HepG2 (cell line): ENCODE data around the gene MICAL3. TPM values are rescaled to one million over a fixed set of nuclear protein-coding genes. Genes with fewer than 3 reads are reported as not detected.

Source experiments
- ARID2 ChIP-seq: sonication (generic); formaldehyde crosslinking; IDR thresholded peaks from 2 replicates; pipeline ENCODE4 v1.8.1; 2022; ENCODE audit warnings: mild to moderate bottlenecking, missing genetic modification reagents, borderline replicate concordance
- GABPA ChIP-seq, 2 experiments: IDR thresholded peaks; 2 replicates each; pipeline ENCODE4 v1.6.1; 2011 to 2016; ENCODE audit warnings: low read depth in 2 of 2, low read length in 1 of 2, missing biosample characterization in 1 of 2, missing genetic modification characterization in 1 of 2
- GATA4 ChIP-seq: sonication (generic); IDR thresholded peaks from 2 replicates; pipeline ENCODE4 v1.6.1; 2016; ENCODE audit warnings: antibody characterized with exemption, low read depth, borderline replicate concordance
- HCFC1 ChIP-seq: fragments of 150-350 bp; IDR thresholded peaks from 2 replicates; pipeline ENCODE4 v1.6.1; 2014; ENCODE audit warnings: low read depth, low read length
- KIAA2018 ChIP-seq: sonication (generic); formaldehyde crosslinking; IDR thresholded peaks from 2 replicates; pipeline ENCODE4 v1.5.0; 2020; ENCODE audit warnings: mild to moderate bottlenecking, missing genetic modification reagents, borderline replicate concordance
- MLLT10 ChIP-seq: sonication (generic); formaldehyde crosslinking; IDR thresholded peaks from 2 replicates; pipeline ENCODE4 v1.4.0; 2020; ENCODE audit warnings: missing genetic modification reagents
- NR3C1 ChIP-seq: sonication (generic); formaldehyde crosslinking; IDR thresholded peaks from 2 replicates; pipeline ENCODE4 v1.4.0; 2020; ENCODE audit warnings: missing genetic modification reagents
- PAWR ChIP-seq: sonication (generic); formaldehyde crosslinking; IDR thresholded peaks from 2 replicates; pipeline ENCODE4 v1.4.0; 2020; ENCODE audit warnings: missing genetic modification reagents, mild to moderate bottlenecking, borderline replicate concordance
- SPEN ChIP-seq: sonication (generic); formaldehyde crosslinking; IDR thresholded peaks from 2 replicates; pipeline ENCODE4 v1.5.1; 2020; ENCODE audit warnings: low read depth, mild to moderate bottlenecking, missing genetic modification reagents
- SRY ChIP-seq: sonication (generic); formaldehyde crosslinking; IDR thresholded peaks from 2 replicates; pipeline ENCODE4 v1.8.0; 2022; ENCODE audit warnings: mild to moderate bottlenecking, missing genetic modification reagents
- TFAP4 ChIP-seq: sonication (generic); IDR thresholded peaks from 2 replicates; pipeline ENCODE4 v1.6.1; 2016; ENCODE audit warnings: low read depth, borderline replicate concordance
- ZHX1 ChIP-seq: sonication (generic); formaldehyde crosslinking; IDR thresholded peaks from 2 replicates; pipeline ENCODE4 v1.8.1; 2022; ENCODE audit warnings: low read depth, mild to moderate bottlenecking, missing genetic modification reagents
- ZNF17 ChIP-seq: sonication (generic); formaldehyde crosslinking; IDR thresholded peaks from 2 replicates; pipeline ENCODE4 v1.5.0; 2020; ENCODE audit warnings: mild to moderate bottlenecking, missing genetic modification reagents
- ZNF180 ChIP-seq: sonication (generic); formaldehyde crosslinking; IDR thresholded peaks from 2 replicates; pipeline ENCODE4 v1.4.0; 2020; ENCODE audit warnings: low read depth, missing genetic modification reagents, borderline replicate concordance
- ZNF292 ChIP-seq: sonication (generic); formaldehyde crosslinking; IDR thresholded peaks from 2 replicates; pipeline ENCODE4 v1.8.1; 2022; ENCODE audit warnings: mild to moderate bottlenecking, low read depth, missing genetic modification reagents, borderline replicate concordance
- ZNF33B ChIP-seq: sonication (generic); formaldehyde crosslinking; IDR thresholded peaks from 2 replicates; pipeline ENCODE4 v1.5.1; 2020; ENCODE audit warnings: mild to moderate bottlenecking, missing genetic modification reagents
- ZNF569 ChIP-seq: sonication (generic); formaldehyde crosslinking; IDR thresholded peaks from 2 replicates; pipeline ENCODE4 v1.5.0; 2020; ENCODE audit warnings: mild to moderate bottlenecking, missing genetic modification reagents, moderate library complexity, borderline replicate concordance
- ZNF7 ChIP-seq: IDR thresholded peaks from 2 replicates; pipeline ENCODE4 v1.6.1; 2016; ENCODE audit warnings: missing biosample characterization, missing genetic modification reagents
- polyA plus RNA-seq, 8 experiments: library from polyadenylated mRNA; depleted of rRNA in 3 of 8; stranded (reverse) in 7 of 8; unstranded in 1 of 8; fragments of >200 nt; fragmentation: Illumina TruSeq in 4 of 8; extraction: Trizol in 4 of 8; gene quantifications; 2 replicates each; pipeline versions ENCODE4 v1.2.1 to v1.2.3, GENCODE V29; 2011 to 2016; ENCODE audit warnings: low read depth in 4 of 8, missing spikeins in 1 of 8, mixed read lengths in 1 of 8; ENCODE audit not compliant: insufficient read depth in 1 of 8
- total RNA-seq, 5 experiments: library from RNA; depleted of rRNA; stranded (reverse); fragments of >200 nt; fragmentation: Illumina TruSeq; extraction: Trizol; gene quantifications; 2 replicates each; pipeline ENCODE4 v1.2.3, GENCODE V29; 2016; ENCODE audit warnings: low read depth in 1 of 5

The MICAL3 gene
- total and polyA plus RNA-seq, 2 of the 13 experiments (the other 11 are each of a cell fraction or from before 2014, with no cell fraction given): 5.3 to 12.5 TPM

GRCh38 chr22:17786435-17787161 is 237.8 kb downstream of the MICAL3 start (continued):
- TF ChIP-seq ZHX1 (CRISPR knock-in tag) (no peak), ZNF7 (CRISPR knock-in tag) (no peak), ARID2 (CRISPR knock-in tag) (no peak), NR3C1 (CRISPR knock-in tag) (no peak), MLLT10 (CRISPR knock-in tag) (no peak), HCFC1 (no peak), TFAP4 (no peak; the same call in 1 of the 2 replicates), ZNF569 (no peak), GATA4 (no peak), GABPA (IDR thresholded peaks at IDR 0.05; ENCODE audit: low read depth, low read length) (no peak), GABPA (CRISPR knock-in tag; IDR thresholded peaks at IDR 0.05; ENCODE audit: low read depth) (0 out of 2 replicates have a peak, but pooled peaks have one; percentile 16), ZNF17 (CRISPR knock-in tag) (no peak), ZNF33B (no peak), PAWR (no peak), SRY (CRISPR knock-in tag) (no peak), ZNF180 (CRISPR knock-in tag) (peak; percentile 67; the same call in 1 of the 2 replicates), ZNF292 (no peak; the same call in 1 of the 2 replicates), KIAA2018 (CRISPR knock-in tag) (no peak), SPEN (CRISPR knock-in tag) (peak; percentile 37; the same call in 1 of the 2 replicates)
